Measurements from ENCODE around the gene TEC. TPM values are rescaled to one million over a fixed set of nuclear protein-coding genes. Genes with fewer than 3 reads are reported as not detected.

The TEC gene
- total and polyA plus RNA-seq, 2 of the 8 experiments (the other 6 are each of a cell fraction or from before 2014, with no cell fraction given), result 0.73 to 1.8 TPM

- ChIA-PET POLR2A (ENCODE audit: partially characterized antibody) (interaction anchor here (1.3 kb wide), 1 partner anchor 75 kb away, joined by 4 read pairs; no protein-coding TSS in a partner anchor), CTCF (ENCODE audit: partially characterized antibody) (interaction anchor here (1.4 to 1.6 kb wide), 2 partner anchors 7 to 14 kb away, joined by 3 to 4 read pairs; no protein-coding TSS in a partner anchor)
- no peak overlapping the region for H3K4me3 ChIP-seq (ENCODE audit: extremely low read depth in 1 of 4, insufficient read depth in 2 of 4, low read depth in 3 of 4, low read length in 4 of 4)
These were observed 2.1 kb downstream of the TEC start for GRCh38 chr4:48267574-48267973.

More at GRCh38 chr4:48267574-48267973, 2.1 kb downstream of the TEC start:
- Histone ChIP-seq H2AK5ac (ENCODE audit: low read depth, low read length) (no peak overlapping the region), H4K20me1 (replicated peaks in 1 of 2; ENCODE audit: control insufficient read depth in 1 of 2, insufficient read depth in 2 of 2, low read length in 2 of 2) (no peaks in the 10 kb centered on the region), H3K79me1 (ENCODE audit: low read depth, low read length) (no peaks in the 10 kb centered on the region), H3K9me3 (ENCODE audit: insufficient read depth in 2 of 2, low read depth in 1 of 2, low read length in 1 of 2) (peaks cover 5 to 6% of the 10 kb centered on the region in 2 experiments; a peak in 3 of 4 replicates), H3K4me1 (replicated peaks in 1 of 4; ENCODE audit: control insufficient read depth in 3 of 4, insufficient read depth in 4 of 4, low read length in 3 of 4) (peaks cover 0 to 4% (median 0%) of the 10 kb centered on the region in 4 experiments; a peak in 3 of 7 replicates), H3K23ac (ENCODE audit: insufficient read length) (no peak overlapping the region), H3K9ac (replicated peaks in 1 of 4; ENCODE audit: extremely low read depth in 1 of 4, low read depth in 3 of 4, low read length in 3 of 4) (no peak overlapping the region), H3K23me2 (ENCODE audit: low read depth, low read length) (peaks cover 9% of the 10 kb centered on the region; the same call in 1 of the 2 replicates), H3K14ac (ENCODE audit: insufficient read length) (no peak overlapping the region), H2BK20ac (ENCODE audit: low read length) (no peak overlapping the region), H3K36me3 (ENCODE audit: control insufficient read depth in 2 of 4, insufficient read depth in 4 of 4, low read length in 3 of 4) (no peaks in the 10 kb centered on the region), H4K91ac (replicated peaks; ENCODE audit: insufficient read length, low read length) (no peak overlapping the region), H2BK12ac (ENCODE audit: low read depth, low read length) (no peak overlapping the region), H4K5ac (ENCODE audit: insufficient read length, low read depth, low read length) (no peak overlapping the region), H3K56ac (replicated peaks; ENCODE audit: insufficient read length, low read depth, low read length) (no peak overlapping the region), H3K4ac (replicated peaks; ENCODE audit: insufficient read length, low read depth, low read length) (no peak overlapping the region), H3K27me3 (replicated peaks in 1 of 4; ENCODE audit: control insufficient read depth in 3 of 4, extremely low read depth in 1 of 4, insufficient read depth in 3 of 4, low read length in 3 of 4) (no peaks in the 10 kb centered on the region), H2BK5ac (ENCODE audit: low read depth, low read length) (no peak overlapping the region), H3K79me2 (ENCODE audit: control insufficient read depth in 1 of 2, insufficient read depth in 2 of 2, low read length in 2 of 2) (peaks cover 5 to 10% of the 10 kb centered on the region in 2 experiments; a peak in 1 of 4 replicates), H3K4me2 (ENCODE audit: insufficient read depth in 1 of 2, low read depth in 2 of 2, low read length in 2 of 2) (no peak overlapping the region), H2BK120ac (replicated peaks; ENCODE audit: low read depth, low read length) (no peak overlapping the region), H2AFZ (ENCODE audit: low read length) (no peak overlapping the region), H4K8ac (ENCODE audit: extremely low read depth, insufficient read depth, low read length) (no peak overlapping the region), H3K27ac (ENCODE audit: low read depth, low read length) (no peak overlapping the region), H3K18ac (ENCODE audit: extremely low read depth, low read length) (no peak overlapping the region), H2BK15ac (ENCODE audit: low read length) (no peak overlapping the region)
- TF ChIP-seq KDM1A (IDR thresholded peaks at IDR 0.05; ENCODE audit: borderline replicate concordance, low read length) (no peak), CTBP2 (IDR thresholded peaks at IDR 0.05; ENCODE audit: borderline replicate concordance, insufficient read depth, insufficient read length, low read length) (no peak), CBX5 (IDR thresholded peaks at IDR 0.05; ENCODE audit: low read depth, low read length) (no peak), KDM4A (IDR thresholded peaks at IDR 0.05; ENCODE audit: low read depth, low read length, severe bottlenecking) (no peak)
- no peak for FAIRE-seq
- WGBS, 2 experiments (ENCODE audit: extremely low coverage in 1 of 2, insufficient coverage in 1 of 2, insufficient read length in 1 of 2, insufficient replicate concordance in 2 of 2, low coverage in 1 of 2, low lambda C conversion rate in 2 of 2, missing lambda C conversion rate in 1 of 2), result 69% methylated on average over 3 of the region's 3 CpGs; no CpG with 5 or more reads in 1 of the 2 experiments
- DNase-seq (ENCODE audit: low read depth in 1 of 2, low spot score in 2 of 2), result no peak

Measured in H1 (cell line).